Measurements from ENCODE around the gene SERPIND1. TPM values are rescaled to one million over a fixed set of nuclear protein-coding genes. Genes with fewer than 3 reads are reported as not detected.

Gene SERPIND1
- total RNA-seq, 2 donors from 2014 or later, result not detected

DNA sequence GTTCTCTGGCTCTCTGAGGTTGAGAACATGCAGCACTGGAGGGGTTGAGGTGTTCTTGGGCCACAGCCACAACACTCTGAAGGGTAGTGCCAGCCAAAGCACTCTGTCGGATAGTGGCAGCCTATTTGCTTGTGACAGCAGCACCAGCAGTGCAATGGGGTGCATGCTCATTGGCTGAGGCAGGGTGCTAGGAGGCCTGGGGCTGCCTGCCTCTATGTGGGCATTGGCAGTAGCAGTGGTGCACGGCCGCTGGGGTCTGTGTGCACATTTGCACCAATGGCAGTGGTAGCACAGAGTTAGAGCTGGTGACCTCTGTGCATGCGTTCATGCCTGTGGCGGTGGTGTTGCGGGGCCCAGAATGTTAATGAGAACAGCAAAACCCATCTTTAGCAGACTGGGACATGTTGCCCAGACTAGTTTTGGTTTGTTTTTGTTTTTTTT lies 59.3 kb downstream of the SERPIND1 start:
- Histone ChIP-seq H3K4me3 (no peak overlapping the region), H3K4me1 (no peaks in the 10 kb centered on the region), H3K36me3 (replicated peaks in 1 of 2; ENCODE audit: insufficient read depth in 1 of 2, low read depth in 2 of 2) (peaks cover 0 to 7% of the 10 kb centered on the region in 2 donors), H3K27ac (no peak overlapping the region), H3K9me3 (no peaks in the 10 kb centered on the region), H3K27me3 (no peaks in the 10 kb centered on the region)
- DNase-seq, result no peak
- TF ChIP-seq, protein P1, sequence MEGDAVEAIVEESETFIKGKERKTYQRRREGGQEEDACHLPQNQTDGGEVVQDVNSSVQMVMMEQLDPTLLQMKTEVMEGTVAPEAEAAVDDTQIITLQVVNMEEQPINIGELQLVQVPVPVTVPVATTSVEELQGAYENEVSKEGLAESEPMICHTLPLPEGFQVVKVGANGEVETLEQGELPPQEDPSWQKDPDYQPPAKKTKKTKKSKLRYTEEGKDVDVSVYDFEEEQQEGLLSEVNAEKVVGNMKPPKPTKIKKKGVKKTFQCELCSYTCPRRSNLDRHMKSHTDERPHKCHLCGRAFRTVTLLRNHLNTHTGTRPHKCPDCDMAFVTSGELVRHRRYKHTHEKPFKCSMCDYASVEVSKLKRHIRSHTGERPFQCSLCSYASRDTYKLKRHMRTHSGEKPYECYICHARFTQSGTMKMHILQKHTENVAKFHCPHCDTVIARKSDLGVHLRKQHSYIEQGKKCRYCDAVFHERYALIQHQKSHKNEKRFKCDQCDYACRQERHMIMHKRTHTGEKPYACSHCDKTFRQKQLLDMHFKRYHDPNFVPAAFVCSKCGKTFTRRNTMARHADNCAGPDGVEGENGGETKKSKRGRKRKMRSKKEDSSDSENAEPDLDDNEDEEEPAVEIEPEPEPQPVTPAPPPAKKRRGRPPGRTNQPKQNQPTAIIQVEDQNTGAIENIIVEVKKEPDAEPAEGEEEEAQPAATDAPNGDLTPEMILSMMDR (IDR thresholded peaks at IDR 0.05), result no peak
- no peak for TF ChIP-seq POLR2A (IDR thresholded peaks at IDR 0.05)
- ATAC-seq, result no peak
- 97 to 98% methylated on average over 5 to 6 of the region's 6 CpGs for WGBS, 2 donors
- intact Hi-C loops (cut with DNase I), result no loop called here

DNA sequence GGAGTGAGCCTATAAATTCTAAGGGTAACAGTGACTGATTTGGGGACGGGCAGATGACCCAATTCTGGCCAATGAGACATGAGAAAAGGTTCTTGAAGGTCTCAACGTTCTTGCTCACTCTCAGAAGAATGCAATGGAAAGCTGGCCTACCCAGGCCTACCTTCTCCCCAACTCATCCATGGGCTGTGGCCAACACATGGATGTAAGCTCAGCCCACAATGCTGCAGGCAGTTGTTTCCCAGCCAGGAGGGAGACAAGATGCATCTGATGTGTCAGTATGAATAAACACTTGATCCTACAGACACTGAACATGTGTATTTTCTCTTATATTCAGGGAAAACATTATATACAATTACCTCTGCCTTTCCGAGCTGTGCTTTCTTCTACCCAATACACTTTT lies 60.3 kb downstream of the SERPIND1 start:
- DNase-seq (no peak), ATAC-seq (no peak)
- Histone ChIP-seq H3K27me3 (no peaks in the 10 kb centered on the region), H3K36me3 (replicated peaks in 1 of 2; ENCODE audit: insufficient read depth in 1 of 2, low read depth in 2 of 2) (peaks cover 0 to 7% of the 10 kb centered on the region in 2 donors), H3K4me3 (no peak overlapping the region), H3K9me3 (no peaks in the 10 kb centered on the region), H3K4me1 (no peaks in the 10 kb centered on the region), H3K27ac (no peak overlapping the region)
- intact Hi-C loops (cut with DNase I), result no loop called here
- WGBS, 2 donors, result 79 to 88% methylated on average over 3 of the region's 3 CpGs
- no peak for TF ChIP-seq POLR2A (IDR thresholded peaks at IDR 0.05)
- TF ChIP-seq, protein P1 (IDR thresholded peaks at IDR 0.05), result no peak

DNA sequence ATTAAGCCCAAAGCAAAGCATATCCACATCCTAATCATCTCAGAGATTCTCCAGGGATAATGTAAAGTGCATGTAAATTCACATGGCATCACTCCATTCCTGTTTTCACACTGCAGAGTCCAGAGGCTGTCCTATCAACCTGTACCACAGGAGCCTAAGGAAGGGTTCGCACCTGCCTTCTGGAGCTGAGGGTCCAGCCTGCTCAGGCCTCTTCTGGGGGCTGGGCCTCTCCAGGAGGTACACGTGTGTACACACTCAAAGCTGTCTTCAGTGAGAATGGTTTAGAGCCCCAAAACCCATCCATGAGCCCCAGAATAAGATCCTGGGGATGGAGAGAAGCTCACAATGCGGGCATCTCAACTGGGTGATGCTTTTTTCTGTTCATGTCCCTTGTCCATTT lies 60.8 kb downstream of the SERPIND1 start:
- Histone ChIP-seq H3K9me3 (no peaks in the 10 kb centered on the region), H3K27me3 (no peaks in the 10 kb centered on the region), H3K27ac (no peak overlapping the region), H3K4me3 (no peak overlapping the region), H3K4me1 (no peaks in the 10 kb centered on the region), H3K36me3 (replicated peaks in 1 of 2; ENCODE audit: insufficient read depth in 1 of 2, low read depth in 2 of 2) (peaks cover 0 to 7% of the 10 kb centered on the region in 2 donors)
- intact Hi-C loops (cut with DNase I), result no loop called here
- 88 to 100% methylated on average over 3 of the region's 3 CpGs for WGBS, 2 donors
- ATAC-seq, result no peak
- DNase-seq, result no peak
- TF ChIP-seq, protein P1 (IDR thresholded peaks at IDR 0.05), result no peak
- TF ChIP-seq POLR2A (IDR thresholded peaks at IDR 0.05), result no peak

Other genes starting within 250 kb of the SERPIND1 start
- gene PI4KA, start 84.7 kb downstream of the SERPIND1 start, total RNA-seq, result 10 to 100 TPM; 42.5 to 47.2 TPM
- gene SNAP29, start 84.9 kb downstream of the SERPIND1 start, total RNA-seq, result 1 to 10 TPM; 7.6 to 9.6 TPM
- gene CRKL, start 143.3 kb downstream of the SERPIND1 start, total RNA-seq, result 10 to 100 TPM; 18.2 to 25.4 TPM
- gene AIFM3, start 193.1 kb downstream of the SERPIND1 start, total RNA-seq, result 1 to 10 TPM in 1 of 2 donors, under 1 TPM in 1; 0.78 to 3.0 TPM
- 10 to 100 TPM; 25.7 to 66.9 TPM for gene LZTR1, start 208.2 kb downstream of the SERPIND1 start, total RNA-seq
- 10 to 100 TPM; 17.1 to 20.2 TPM for gene THAP7, start 228.0 kb downstream of the SERPIND1 start, total RNA-seq
- gene P2RX6, start 241.1 kb downstream of the SERPIND1 start, total RNA-seq, result not detected